Stimulated activated CD4-positive, alpha-beta T cell treated with anti-CD3 and anti-CD28 coated beads, Interleukin-12 subunit alpha, Interleukin-12 subunit beta, amount 100 ng/mL, for 4 hours (primary cell): ENCODE results near the gene CDK9.
"Not testable (repeated sequence)": the region's sequence is repeated elsewhere in the genome, so short reads cannot be mapped to it uniquely, and the experiment has no call there.

Experiments
- DNase-seq: peaks from one replicate; pipeline ENCODE4 v3.0.0-alpha.2; 2020

Gene CDK9

GRCh38 chr9:127829205-127829906 lies 43.5 kb downstream of the CDK9 start:
- no peak for DNase-seq

DNA sequence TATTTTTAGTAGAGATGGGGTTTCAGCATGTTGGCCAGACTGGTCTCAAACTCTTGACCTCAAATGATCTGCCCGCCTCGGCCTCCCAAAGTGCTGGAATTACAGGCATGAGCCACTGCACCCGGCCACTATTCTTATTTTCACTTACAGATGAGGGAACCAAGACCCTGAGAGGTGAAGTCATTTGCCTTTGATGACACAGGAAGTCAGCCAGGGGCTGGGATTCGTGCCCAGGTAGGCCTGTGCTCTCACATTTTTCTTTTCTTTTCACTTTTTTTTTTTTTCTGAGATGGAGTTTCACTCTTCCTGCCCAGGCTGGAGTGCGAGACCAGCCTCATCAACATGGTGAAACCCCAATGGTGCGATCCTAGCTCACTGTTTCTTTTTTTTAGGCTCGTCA lies 46.4 kb downstream of the CDK9 start:
- DNase-seq, result no peak

GRCh38 chr9:127833555-127833954 lies 47.7 kb downstream of the CDK9 start:
- DNase-seq, result no peak

DNA sequence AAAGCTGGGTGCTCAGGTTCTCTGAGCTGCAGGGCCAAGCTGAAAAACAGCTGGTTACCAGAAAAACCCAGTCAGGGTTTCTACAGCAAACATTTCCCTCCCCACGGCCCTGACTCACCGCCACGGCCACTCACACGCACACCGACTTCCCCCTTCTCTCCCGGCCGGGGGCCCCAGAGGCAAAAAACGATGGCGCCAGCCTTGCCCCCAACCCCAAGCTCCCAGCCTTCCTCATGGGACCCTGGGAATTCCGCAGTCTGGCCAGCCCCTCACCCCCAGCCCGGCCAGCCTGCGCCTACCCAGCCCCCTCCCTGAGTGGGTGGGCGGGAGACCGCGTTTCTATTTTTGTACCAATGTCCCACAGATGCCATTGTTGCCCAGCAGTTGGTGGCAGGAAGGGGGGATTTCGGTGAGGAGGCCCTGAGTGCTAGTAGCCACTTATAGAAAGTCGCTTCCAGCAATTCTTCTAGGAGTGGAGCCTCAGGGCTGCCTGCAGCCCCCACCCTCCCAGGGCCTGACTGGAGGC lies 50.2 kb downstream of the CDK9 start:
- no peak for DNase-seq

GRCh38 chr9:127836561-127836960 lies 50.7 kb downstream of the CDK9 start:
- DNase-seq, result not testable (repeated sequence)

GRCh38 chr9:127837346-127837745 lies 51.5 kb downstream of the CDK9 start:
- DNase-seq, result no peak

GRCh38 chr9:127838375-127839078 lies 52.7 kb downstream of the CDK9 start:
- DNase-seq, result no peak
